Stimulated activated naive CD4-positive, alpha-beta T cell treated with Interleukin-2 at 50 U/mL for 16 hours (primary cell): ENCODE measurements around the gene TIFAB.

Experiments used
- DNase-seq: peaks from one replicate; lab custom pipeline; 2025; lab: John Stamatoyannopoulos, UW

TIFAB gene

GRCh38 chr5:135458356-135458755 lies 6.2 kb upstream of the TIFAB start:
- no peak for DNase-seq

- peak; percentile 30 for DNase-seq
Observed at GRCh38 chr5:135457424-135458071, 5.4 kb upstream of the TIFAB start.

- no peak for DNase-seq
Observed at GRCh38 chr5:135456238-135457099, 4.3 kb upstream of the TIFAB start.

- no peak for DNase-seq
Observed at GRCh38 chr5:135455876-135456237, 3.7 kb upstream of the TIFAB start.

GRCh38 chr5:135454946-135455345 lies 2.8 kb upstream of the TIFAB start:
- DNase-seq, result no peak

- no peak for DNase-seq
Observed at GRCh38 chr5:135453613-135454012, 1.5 kb upstream of the TIFAB start.

GRCh38 chr5:135451581-135452320 lies 400 bp downstream of the TIFAB start:
- no peak for DNase-seq

GRCh38 chr5:135450952-135451351 lies 1.2 kb downstream of the TIFAB start:
- no peak for DNase-seq

- DNase-seq, result no peak
Observed at GRCh38 chr5:135450336-135450735, 1.8 kb downstream of the TIFAB start.

- DNase-seq, result no peak
Observed at GRCh38 chr5:135449644-135450043, 2.5 kb downstream of the TIFAB start.

- DNase-seq, result no peak
Observed at GRCh38 chr5:135448791-135449507, 3.2 kb downstream of the TIFAB start.

GRCh38 chr5:135448071-135448739 lies 3.9 kb downstream of the TIFAB start:
- no peak for DNase-seq

- no peak for DNase-seq
Observed at GRCh38 chr5:135447298-135447929, 4.7 kb downstream of the TIFAB start, which contains the start of gene DCANP1. TSS of gene DCANP1 (minus strand) at chr5:135447348. CDS start at chr5:135447108, 240 bp downstream.

GRCh38 chr5:135446615-135447014 lies 5.5 kb downstream of the TIFAB start:
- DNase-seq, result no peak

- no peak for DNase-seq
Observed at GRCh38 chr5:135446206-135446605, 5.9 kb downstream of the TIFAB start.

GRCh38 chr5:135445306-135445985 lies 6.7 kb downstream of the TIFAB start:
- no peak for DNase-seq

- DNase-seq, result no peak
Observed at GRCh38 chr5:135444881-135445280, 7.3 kb downstream of the TIFAB start.

- DNase-seq, result no peak
Observed at GRCh38 chr5:135444360-135444759, 7.8 kb downstream of the TIFAB start.

GRCh38 chr5:135443161-135443960 lies 8.8 kb downstream of the TIFAB start:
- no peak for DNase-seq
